ENCODE measurements around the gene TUFM. TPM values are rescaled to one million over a fixed set of nuclear protein-coding genes. Genes with fewer than 3 reads are reported as not detected.
A peak's percentile ranks its signal among the peaks of the same experiment; 100 is the strongest.

The TUFM gene
- total and polyA plus RNA-seq, 4 donors = 67.2 to 154 (median 71.4) TPM

- H3K36me3 ChIP-seq (ENCODE audit: control insufficient read depth in 1 of 2, insufficient read depth in 2 of 2, low read length in 1 of 2) = peaks cover 0 to 4% of the 10 kb centered on the region in 2 donors
- intact Hi-C loops (cut with DNase I) = no loop called here
- 82 to 90% methylated on average over 13 of the region's 13 CpGs for WGBS, 2 donors
- no peaks in the 10 kb centered on the region for H3K27me3 ChIP-seq (ENCODE audit: control insufficient read depth in 1 of 2, insufficient read depth in 2 of 2, low read length in 1 of 2)
- H3K4me3 ChIP-seq (ENCODE audit: low read length in 2 of 2) = no peak overlapping the region
- ATAC-seq (ENCODE audit: low FRiP score) (no peak), DNase-seq (no peak)
- no peaks in the 10 kb centered on the region for H3K4me1 ChIP-seq (ENCODE audit: control insufficient read depth in 1 of 2, insufficient read depth in 2 of 2, low read length in 2 of 2)
- no peaks in the 10 kb centered on the region for H3K9me3 ChIP-seq (ENCODE audit: control insufficient read depth, low read length)
- H3K27ac ChIP-seq (ENCODE audit: low read depth in 1 of 2, low read length in 2 of 2) = no peak overlapping the region
Observed at GRCh38 chr16:28867241-28867640, 21.1 kb upstream of the TUFM start.

- ATAC-seq (ENCODE audit: low FRiP score) (no peak), DNase-seq (no peak)
- Histone ChIP-seq H3K9me3 (ENCODE audit: control insufficient read depth, low read length) (no peaks in the 10 kb centered on the region), H3K36me3 (ENCODE audit: control insufficient read depth in 1 of 2, insufficient read depth in 2 of 2, low read length in 1 of 2) (peaks cover 0 to 4% of the 10 kb centered on the region in 2 donors), H3K27me3 (ENCODE audit: control insufficient read depth in 1 of 2, insufficient read depth in 2 of 2, low read length in 1 of 2) (no peaks in the 10 kb centered on the region), H3K27ac (ENCODE audit: low read depth in 1 of 2, low read length in 2 of 2) (no peak overlapping the region), H3K4me1 (ENCODE audit: control insufficient read depth in 1 of 2, insufficient read depth in 2 of 2, low read length in 2 of 2) (no peaks in the 10 kb centered on the region), H3K4me3 (ENCODE audit: low read length in 2 of 2) (no peak overlapping the region)
- 78 to 80% methylated on average over 17 of the region's 17 CpGs for WGBS, 2 donors
- intact Hi-C loops (cut with DNase I) = no loop called here
Observed at GRCh38 chr16:28866454-28866804, 20.3 kb upstream of the TUFM start.

- Histone ChIP-seq H3K27me3 (ENCODE audit: control insufficient read depth in 1 of 2, insufficient read depth in 2 of 2, low read length in 1 of 2) (no peaks in the 10 kb centered on the region), H3K9me3 (ENCODE audit: control insufficient read depth, low read length) (no peaks in the 10 kb centered on the region), H3K4me3 (ENCODE audit: low read length in 2 of 2) (no peak overlapping the region), H3K27ac (ENCODE audit: low read depth in 1 of 2, low read length in 2 of 2) (no peak overlapping the region), H3K36me3 (ENCODE audit: control insufficient read depth in 1 of 2, insufficient read depth in 2 of 2, low read length in 1 of 2) (peaks cover 0 to 4% of the 10 kb centered on the region in 2 donors), H3K4me1 (ENCODE audit: control insufficient read depth in 1 of 2, insufficient read depth in 2 of 2, low read length in 2 of 2) (no peaks in the 10 kb centered on the region)
- WGBS, 2 donors = 59 to 69% methylated on average over 29 to 32 of the region's 32 CpGs
- ATAC-seq (ENCODE audit: low FRiP score) (no peak), DNase-seq (no peak)
- intact Hi-C loops (cut with DNase I) = no loop called here
Observed at GRCh38 chr16:28865722-28866453, 19.7 kb upstream of the TUFM start.

- no peak for ATAC-seq (ENCODE audit: low FRiP score)
- no peaks in the 10 kb centered on the region for H3K27me3 ChIP-seq (ENCODE audit: control insufficient read depth in 1 of 2, insufficient read depth in 2 of 2, low read length in 1 of 2)
- 85 to 88% methylated on average over 12 of the region's 12 CpGs for WGBS, 2 donors
- H3K27ac ChIP-seq (ENCODE audit: low read depth in 1 of 2, low read length in 2 of 2) = no peak overlapping the region
- no peak overlapping the region for H3K4me3 ChIP-seq (ENCODE audit: low read length in 2 of 2)
- peaks cover 0 to 4% of the 10 kb centered on the region in 2 donors for H3K36me3 ChIP-seq (ENCODE audit: control insufficient read depth in 1 of 2, insufficient read depth in 2 of 2, low read length in 1 of 2)
- no peaks in the 10 kb centered on the region for H3K9me3 ChIP-seq (ENCODE audit: control insufficient read depth, low read length)
- no peak for DNase-seq
- no peaks in the 10 kb centered on the region for H3K4me1 ChIP-seq (ENCODE audit: control insufficient read depth in 1 of 2, insufficient read depth in 2 of 2, low read length in 2 of 2)
- intact Hi-C loops (cut with DNase I) = no loop called here
Observed at GRCh38 chr16:28865001-28865688, 19.0 kb upstream of the TUFM start.

GRCh38 chr16:28863929-28864793 lies 18.0 kb upstream of the TUFM start:
- intact Hi-C loops (cut with DNase I) = loop anchor here (1.0 to 5.0 kb wide), 4 partner anchors 18 to 83 kb away; partner anchors contain the start of genes ATXN2L (in 2 of the 2), RABEP2 (in 1 of the 2) and TUFM (in 1 of the 2)
- H3K27ac ChIP-seq (ENCODE audit: low read depth in 1 of 2, low read length in 2 of 2) = peak overlapping the region in 1 of 2 donors; percentile 89
- peak; percentile 33 for ATAC-seq (ENCODE audit: low FRiP score)
- peak in 1 of 2 donors; percentile 64 for DNase-seq
- H3K27me3 ChIP-seq (ENCODE audit: control insufficient read depth in 1 of 2, insufficient read depth in 2 of 2, low read length in 1 of 2) = no peaks in the 10 kb centered on the region
- peak overlapping the region; percentile 66 to 78 for H3K4me3 ChIP-seq (ENCODE audit: low read length in 2 of 2)
- WGBS, 2 donors = 0 to 2% methylated on average over 34 to 42 of the region's 42 CpGs
- no peaks in the 10 kb centered on the region for H3K9me3 ChIP-seq (ENCODE audit: control insufficient read depth, low read length)
- H3K36me3 ChIP-seq (ENCODE audit: control insufficient read depth in 1 of 2, insufficient read depth in 2 of 2, low read length in 1 of 2) = peaks cover 0 to 2% of the 10 kb centered on the region in 2 donors
- no peaks in the 10 kb centered on the region for H3K4me1 ChIP-seq (ENCODE audit: control insufficient read depth in 1 of 2, insufficient read depth in 2 of 2, low read length in 2 of 2)

- intact Hi-C loops (cut with DNase I) = no loop called here
- H3K27me3 ChIP-seq (ENCODE audit: control insufficient read depth in 1 of 2, insufficient read depth in 2 of 2, low read length in 1 of 2) = no peaks in the 10 kb centered on the region
Observed at GRCh38 chr16:28859326-28859725, 13.2 kb upstream of the TUFM start.

GRCh38 chr16:28858421-28858820 lies 12.3 kb upstream of the TUFM start:
- intact Hi-C loops (cut with DNase I) = no loop called here
- H3K27me3 ChIP-seq (ENCODE audit: control insufficient read depth in 1 of 2, insufficient read depth in 2 of 2, low read length in 1 of 2) = no peaks in the 10 kb centered on the region
- no peaks in the 10 kb centered on the region for H3K9me3 ChIP-seq (ENCODE audit: control insufficient read depth, low read length)
- no peak overlapping the region for H3K4me3 ChIP-seq (ENCODE audit: low read length in 2 of 2)
- H3K27ac ChIP-seq (ENCODE audit: low read depth in 1 of 2, low read length in 2 of 2) = no peak overlapping the region
- no peaks in the 10 kb centered on the region for H3K4me1 ChIP-seq (ENCODE audit: control insufficient read depth in 1 of 2, insufficient read depth in 2 of 2, low read length in 2 of 2)
- DNase-seq (no peak), ATAC-seq (ENCODE audit: low FRiP score) (no peak)
- 90 to 92% methylated on average over 8 of the region's 8 CpGs for WGBS, 2 donors
- H3K36me3 ChIP-seq (ENCODE audit: control insufficient read depth in 1 of 2, insufficient read depth in 2 of 2, low read length in 1 of 2) = no peaks in the 10 kb centered on the region

More at GRCh38 chr16:28859326-28859725, 13.2 kb upstream of the TUFM start:
- no peak overlapping the region for H3K27ac ChIP-seq (ENCODE audit: low read depth in 1 of 2, low read length in 2 of 2)
- no peak overlapping the region for H3K4me3 ChIP-seq (ENCODE audit: low read length in 2 of 2)
- no peak for ATAC-seq (ENCODE audit: low FRiP score)
- 78 to 87% methylated on average over 4 of the region's 4 CpGs for WGBS, 2 donors
- H3K9me3 ChIP-seq (ENCODE audit: control insufficient read depth, low read length) = no peaks in the 10 kb centered on the region
- H3K4me1 ChIP-seq (ENCODE audit: control insufficient read depth in 1 of 2, insufficient read depth in 2 of 2, low read length in 2 of 2) = no peaks in the 10 kb centered on the region
- DNase-seq = no peak
- H3K36me3 ChIP-seq (ENCODE audit: control insufficient read depth in 1 of 2, insufficient read depth in 2 of 2, low read length in 1 of 2) = no peaks in the 10 kb centered on the region

GRCh38 chr16:28846933-28847273 lies 755 bp upstream of the TUFM start:
- intact Hi-C loops (cut with DNase I) = loop anchor here in 1 of 2 donors (1.0 kb wide), 1 partner anchor 16 kb away; the partner anchor contains the start of gene SH2B1
- H3K36me3 ChIP-seq (ENCODE audit: control insufficient read depth in 1 of 2, insufficient read depth in 2 of 2, low read length in 1 of 2) = peaks cover 2 to 6% of the 10 kb centered on the region in 2 donors
- WGBS, 2 donors = 14 to 17% methylated on average over 5 of the region's 5 CpGs
- no peaks in the 10 kb centered on the region for H3K27me3 ChIP-seq (ENCODE audit: control insufficient read depth in 1 of 2, insufficient read depth in 2 of 2, low read length in 1 of 2)
- H3K4me1 ChIP-seq (ENCODE audit: control insufficient read depth in 1 of 2, insufficient read depth in 2 of 2, low read length in 2 of 2) = no peaks in the 10 kb centered on the region
- H3K4me3 ChIP-seq (ENCODE audit: low read length in 2 of 2) = peak overlapping the region; percentile 40 to 46
- H3K27ac ChIP-seq (ENCODE audit: low read depth in 1 of 2, low read length in 2 of 2) = peak overlapping the region in 1 of 2 donors; percentile 71
- DNase-seq = peak in 1 of 2 donors; percentile 50
- H3K9me3 ChIP-seq (ENCODE audit: control insufficient read depth, low read length) = no peaks in the 10 kb centered on the region
- peak; percentile 43 for ATAC-seq (ENCODE audit: low FRiP score)
